Heart left ventricle (tissue), 13 donors: ENCODE measurements around the gene CPXM2.

Experiments used
- POLR2A ChIP-seq, 2 donors: fragments of 450-650 bp; IDR thresholded peaks; one replicate each; pipeline ENCODE4 v1.6.1; 2017; ENCODE audit warnings: antibody characterized with exemption in 2 of 2, mild to moderate bottlenecking in 2 of 2, moderate library complexity in 2 of 2
- TF ChIP-seq, protein P1 (sequence below), 12 donors: fragments of 200-600 bp; sonication (generic) in 4 of 12; IDR thresholded peaks; one replicate each; pipeline versions ENCODE4 v1.5.0 to v1.8.0; 2018 to 2022; ENCODE audit warnings: antibody characterized with exemption in 12 of 12, mild to moderate bottlenecking in 5 of 12
- donor health status: ischemic (EF 13 %, LVEDD 7.1; RV severe dilation, severe dysfunction).
- donor health status: DM: no; HTN: yes; CAD: no.
- donor health status: DM: no; HTN: no; CAD: no.
- donor health status: ischemic (EF 25% LVEDD 6.9; RV normal size, moderate dysfunction).
- donor health status: ischemic (EF 25% LVEDD 5.7; RV mildly dilated, moderate dysfunction).
- donor health status: ischemic (EF 35%, LVEDD 5.7; RV mildly dilated, moderate dysfunction).
- donor health status: nonischemic (EF 11% LVEDD 7.7; RV severe dilation, severe dysfunction).
- donor health status: DM: yes; HTN: yes; CAD: no.
- donor health status: PGD.
- donor health status: ischemic (EF 29% LVEDD 5.4; RV normal size, mild dysfunction).
- donor health status: nonischemic (EF 23%, LVEDD 6.1; RV moderate dilation, normal function).

DNA sequence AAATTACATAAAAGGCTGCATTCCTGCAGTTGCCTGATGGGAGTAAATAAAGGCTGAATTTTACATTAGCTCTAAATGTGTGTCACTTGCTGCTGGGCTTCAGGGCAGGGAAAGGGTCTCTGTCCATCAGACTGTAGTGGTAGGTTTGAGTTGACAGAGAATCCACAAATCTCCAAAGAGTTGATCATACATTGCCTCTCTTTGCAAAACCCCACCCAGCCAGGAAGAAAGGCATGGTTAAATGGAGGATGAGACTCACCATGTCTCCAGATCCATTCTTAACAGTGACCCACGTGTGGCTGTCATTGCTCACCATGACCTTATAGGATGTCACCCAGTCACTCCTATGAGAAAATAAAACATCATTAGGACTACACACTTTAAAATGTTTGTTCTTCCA, 92.8 kb downstream of the CPXM2 start:
- TF ChIP-seq, protein P1, sequence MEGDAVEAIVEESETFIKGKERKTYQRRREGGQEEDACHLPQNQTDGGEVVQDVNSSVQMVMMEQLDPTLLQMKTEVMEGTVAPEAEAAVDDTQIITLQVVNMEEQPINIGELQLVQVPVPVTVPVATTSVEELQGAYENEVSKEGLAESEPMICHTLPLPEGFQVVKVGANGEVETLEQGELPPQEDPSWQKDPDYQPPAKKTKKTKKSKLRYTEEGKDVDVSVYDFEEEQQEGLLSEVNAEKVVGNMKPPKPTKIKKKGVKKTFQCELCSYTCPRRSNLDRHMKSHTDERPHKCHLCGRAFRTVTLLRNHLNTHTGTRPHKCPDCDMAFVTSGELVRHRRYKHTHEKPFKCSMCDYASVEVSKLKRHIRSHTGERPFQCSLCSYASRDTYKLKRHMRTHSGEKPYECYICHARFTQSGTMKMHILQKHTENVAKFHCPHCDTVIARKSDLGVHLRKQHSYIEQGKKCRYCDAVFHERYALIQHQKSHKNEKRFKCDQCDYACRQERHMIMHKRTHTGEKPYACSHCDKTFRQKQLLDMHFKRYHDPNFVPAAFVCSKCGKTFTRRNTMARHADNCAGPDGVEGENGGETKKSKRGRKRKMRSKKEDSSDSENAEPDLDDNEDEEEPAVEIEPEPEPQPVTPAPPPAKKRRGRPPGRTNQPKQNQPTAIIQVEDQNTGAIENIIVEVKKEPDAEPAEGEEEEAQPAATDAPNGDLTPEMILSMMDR (IDR thresholded peaks at IDR 0.05), result no peak
- no peak for TF ChIP-seq POLR2A (IDR thresholded peaks at IDR 0.05)
